ENCODE data around the gene ITGA3.

GRCh38 chr17:50100480-50100883 lies 44.6 kb downstream of the ITGA3 start:
- TF ChIP-seq, protein P1, sequence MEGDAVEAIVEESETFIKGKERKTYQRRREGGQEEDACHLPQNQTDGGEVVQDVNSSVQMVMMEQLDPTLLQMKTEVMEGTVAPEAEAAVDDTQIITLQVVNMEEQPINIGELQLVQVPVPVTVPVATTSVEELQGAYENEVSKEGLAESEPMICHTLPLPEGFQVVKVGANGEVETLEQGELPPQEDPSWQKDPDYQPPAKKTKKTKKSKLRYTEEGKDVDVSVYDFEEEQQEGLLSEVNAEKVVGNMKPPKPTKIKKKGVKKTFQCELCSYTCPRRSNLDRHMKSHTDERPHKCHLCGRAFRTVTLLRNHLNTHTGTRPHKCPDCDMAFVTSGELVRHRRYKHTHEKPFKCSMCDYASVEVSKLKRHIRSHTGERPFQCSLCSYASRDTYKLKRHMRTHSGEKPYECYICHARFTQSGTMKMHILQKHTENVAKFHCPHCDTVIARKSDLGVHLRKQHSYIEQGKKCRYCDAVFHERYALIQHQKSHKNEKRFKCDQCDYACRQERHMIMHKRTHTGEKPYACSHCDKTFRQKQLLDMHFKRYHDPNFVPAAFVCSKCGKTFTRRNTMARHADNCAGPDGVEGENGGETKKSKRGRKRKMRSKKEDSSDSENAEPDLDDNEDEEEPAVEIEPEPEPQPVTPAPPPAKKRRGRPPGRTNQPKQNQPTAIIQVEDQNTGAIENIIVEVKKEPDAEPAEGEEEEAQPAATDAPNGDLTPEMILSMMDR (IDR thresholded peaks at IDR 0.05; ENCODE audit: low read length) = no peak
- TF ChIP-seq EZH2 (IDR thresholded peaks at IDR 0.05; ENCODE audit: borderline replicate concordance, low read length) = no peak
